Epidermal melanocyte (primary cell): ENCODE measurements around the gene ANKRD44.
A peak's percentile ranks its signal among the peaks of the same experiment; 100 is the strongest.
"Not testable (repeated sequence)": the region's sequence is repeated elsewhere in the genome, so short reads cannot be mapped to it uniquely, and the experiment has no call there.

Experiments used
- DNase-seq: peaks from one replicate; pipeline ENCODE4 v3.0.0; 2011; ENCODE audit warnings: low spot score; ENCODE audit not compliant: insufficient read length

Gene ANKRD44

DNA sequence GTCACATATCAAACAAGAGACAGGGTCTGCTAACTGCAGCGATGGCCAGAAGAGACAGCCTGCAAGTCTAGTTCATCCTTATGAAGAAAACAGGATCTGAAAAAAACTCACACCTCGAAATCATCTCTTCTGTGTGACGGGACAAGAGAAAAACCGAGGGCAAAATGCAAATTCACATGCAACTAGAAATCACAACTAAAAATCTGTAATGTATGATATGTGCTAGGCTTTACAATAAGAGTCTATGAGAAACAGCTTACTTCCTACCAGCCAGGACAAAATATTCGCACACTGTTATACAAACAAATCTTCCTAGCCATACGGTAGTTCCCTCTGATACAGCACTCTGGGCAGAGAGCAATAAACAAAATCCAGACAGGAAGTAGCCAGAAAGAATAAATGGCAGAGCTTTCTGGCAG is 48.8 kb downstream of the ANKRD44 start:
- DNase-seq = no peak

DNA sequence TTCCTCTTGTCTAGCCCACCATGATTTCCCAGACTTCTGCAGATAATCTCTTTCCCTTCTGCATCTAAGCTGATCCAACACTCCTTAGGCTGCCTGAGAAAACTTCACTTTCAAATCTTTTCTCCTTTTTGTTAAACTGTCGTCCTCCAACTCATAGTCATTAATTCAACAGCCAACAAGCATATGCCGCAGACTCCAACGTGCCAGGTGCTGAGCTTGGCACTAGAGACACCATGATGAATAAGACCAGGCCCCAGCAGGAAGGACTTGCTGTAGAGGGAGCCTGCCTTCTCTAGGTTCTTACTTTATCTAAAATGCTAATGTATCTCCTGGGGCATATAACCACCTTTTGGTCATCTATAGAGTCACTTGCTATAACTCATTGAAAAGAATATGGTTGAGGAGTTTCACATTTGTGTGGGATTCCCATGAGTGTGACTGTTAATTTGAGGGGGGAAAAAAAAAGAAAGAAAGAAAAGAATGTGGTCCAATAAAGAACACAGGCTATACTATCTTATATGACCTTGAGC is 51.0 kb downstream of the ANKRD44 start:
- DNase-seq = no peak

DNA sequence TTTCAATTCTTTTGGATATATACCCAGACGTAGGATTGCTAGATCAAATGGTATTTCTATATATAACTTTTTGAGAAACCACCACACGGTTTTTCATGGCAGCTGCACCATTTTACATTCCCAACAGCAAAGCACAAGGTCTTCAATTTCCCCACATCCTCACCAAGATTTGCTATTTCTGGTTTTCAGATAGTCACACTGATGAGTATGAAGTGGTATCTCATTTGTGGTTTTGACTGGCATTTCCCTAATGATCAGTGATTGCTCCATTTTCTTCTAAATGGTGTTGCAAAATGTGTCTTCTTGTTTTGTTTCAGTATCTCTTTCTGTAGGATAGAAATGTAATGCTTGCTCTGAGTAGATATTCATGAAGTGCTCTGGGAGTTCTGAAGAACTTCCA is 52.0 kb downstream of the ANKRD44 start:
- no peak for DNase-seq

DNA sequence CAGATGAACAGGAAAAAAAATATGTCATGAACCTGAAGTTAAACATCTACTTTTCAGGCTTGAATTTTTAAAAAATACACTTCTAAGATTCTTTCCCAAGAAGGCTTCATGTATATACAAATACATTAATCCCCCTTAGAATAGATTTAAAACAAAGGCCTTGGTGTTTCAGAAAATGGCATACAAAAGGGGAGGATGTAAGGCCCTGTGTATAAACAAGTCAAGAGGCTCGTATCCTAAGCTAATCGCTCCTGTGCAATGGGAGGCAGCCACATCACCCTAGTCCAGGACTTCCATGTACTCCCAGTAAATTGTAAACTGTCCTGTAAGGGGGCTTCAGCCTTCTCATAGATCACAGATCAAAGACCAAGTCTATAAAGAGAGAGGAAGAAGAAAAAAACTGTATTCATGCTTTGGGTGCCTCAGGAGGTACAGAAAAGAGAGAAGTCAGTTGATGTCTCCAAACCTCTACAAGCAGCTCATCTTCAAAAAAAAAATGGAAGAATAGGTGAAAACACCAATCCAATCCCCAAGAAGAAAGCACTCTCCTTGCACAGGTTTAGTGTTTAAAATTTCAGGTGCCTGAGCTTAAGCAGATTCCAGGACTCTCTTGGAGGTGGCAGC is 53.9 kb downstream of the ANKRD44 start:
- no peak for DNase-seq

GRCh38 chr2:197256021-197256420 is 54.6 kb downstream of the ANKRD44 start:
- no peak for DNase-seq

DNA sequence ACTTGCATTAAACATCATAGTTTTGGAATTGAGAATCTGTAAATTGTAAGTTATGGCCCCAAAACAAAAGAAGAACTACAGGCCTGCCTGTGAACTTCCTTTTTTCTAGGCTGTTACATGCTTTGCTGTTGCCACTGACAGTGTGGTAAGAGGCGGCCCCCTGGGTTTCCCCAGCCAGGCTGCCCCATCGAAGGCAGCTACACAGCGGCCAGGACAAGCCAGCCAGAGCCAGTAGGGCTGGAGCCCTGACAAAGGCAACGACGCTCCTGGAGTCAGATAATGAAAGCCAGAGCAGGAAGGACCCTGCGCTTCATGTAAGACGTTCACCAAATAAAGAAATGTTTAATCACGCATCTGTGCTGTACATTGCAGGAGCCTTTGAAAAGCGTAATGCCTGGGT is 55.0 kb downstream of the ANKRD44 start:
- DNase-seq = peak; percentile 35

- DNase-seq = no peak
These were observed 55.6 kb downstream of the ANKRD44 start for GRCh38 chr2:197254776-197255530.

DNA sequence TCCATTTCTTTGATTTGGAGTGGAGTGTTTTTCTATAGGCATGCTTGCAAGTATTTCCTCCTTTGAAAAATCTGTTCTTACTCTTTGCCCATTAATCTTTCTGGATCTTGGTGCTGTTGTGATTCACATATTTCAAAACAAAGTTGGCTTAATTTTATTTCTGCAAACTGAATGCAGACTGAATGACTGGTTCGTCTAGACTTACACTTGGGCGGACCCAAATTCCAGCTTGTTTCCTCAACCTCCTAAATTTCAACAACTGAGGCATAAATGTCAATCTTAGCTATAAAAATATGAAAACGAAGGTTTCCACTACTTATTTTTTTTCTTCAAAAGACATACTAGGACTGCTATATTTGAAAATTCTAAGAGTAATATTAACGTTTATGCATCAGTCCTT is 59.0 kb downstream of the ANKRD44 start:
- no peak for DNase-seq

GRCh38 chr2:197251163-197251562 is 59.4 kb downstream of the ANKRD44 start:
- no peak for DNase-seq

- no peak for DNase-seq
These were observed 60.5 kb downstream of the ANKRD44 start for GRCh38 chr2:197250084-197250397.

- DNase-seq = no peak
These were observed 61.0 kb downstream of the ANKRD44 start for GRCh38 chr2:197249381-197250083.

DNA sequence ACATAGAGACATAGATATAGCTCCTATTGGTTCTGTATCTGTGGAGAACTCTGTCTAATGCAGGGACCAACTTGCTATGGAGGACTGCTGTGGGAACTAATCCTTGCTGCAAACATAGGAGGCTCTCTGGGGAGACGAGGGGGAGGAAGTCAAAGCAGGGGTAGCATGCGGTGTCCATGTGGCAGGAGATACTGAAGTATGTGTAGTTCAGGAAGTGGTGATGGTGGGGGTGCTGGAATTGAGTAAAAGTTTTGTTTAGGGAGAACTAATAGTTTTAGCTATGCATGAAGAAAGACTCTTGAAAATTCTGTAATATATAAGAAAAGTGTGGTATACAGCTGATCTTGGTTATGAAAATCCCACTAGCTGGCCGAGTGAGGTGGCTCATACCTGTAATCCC is 62.0 kb downstream of the ANKRD44 start:
- no peak for DNase-seq

DNA sequence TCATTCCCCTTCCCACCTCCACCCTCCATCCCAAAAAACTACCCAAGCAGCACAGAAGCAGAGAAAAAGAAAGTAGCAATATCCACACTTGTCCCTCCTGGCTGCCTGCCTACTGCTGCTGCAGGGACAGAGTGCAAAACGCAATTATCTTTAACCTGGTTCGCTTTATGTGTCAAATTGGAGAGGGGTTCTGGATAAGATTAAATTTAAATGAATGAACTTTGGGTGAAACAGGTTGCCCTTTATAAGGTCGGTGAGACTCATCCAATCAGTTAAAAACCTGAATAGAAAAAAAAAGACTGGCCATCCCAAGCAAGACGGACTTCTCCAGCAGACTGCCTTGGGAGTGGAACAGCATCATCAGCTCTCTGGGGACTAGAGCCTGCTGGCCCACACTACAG is 62.6 kb downstream of the ANKRD44 start:
- DNase-seq = no peak

DNA sequence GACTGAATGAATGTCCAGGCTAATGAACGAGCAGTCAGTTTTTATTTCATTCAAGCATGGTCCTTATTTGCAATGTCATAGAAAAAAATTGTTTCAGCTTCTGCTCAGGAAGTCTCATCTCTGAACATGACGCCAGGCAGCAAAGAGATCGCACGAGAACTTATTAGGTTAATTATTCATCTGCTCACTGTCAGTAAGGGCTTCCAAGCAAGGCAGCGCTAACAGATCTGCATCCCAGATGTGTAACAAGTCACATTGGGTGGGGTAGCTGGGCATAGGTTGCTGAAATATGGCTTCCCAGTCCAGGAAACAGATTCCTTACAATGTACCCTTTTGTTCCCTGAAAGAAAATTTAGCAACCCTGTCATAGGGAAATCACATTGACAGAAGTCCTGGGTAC is 63.5 kb downstream of the ANKRD44 start:
- DNase-seq = no peak

- no peak for DNase-seq
These were observed 64.5 kb downstream of the ANKRD44 start for GRCh38 chr2:197245829-197246804.

DNA sequence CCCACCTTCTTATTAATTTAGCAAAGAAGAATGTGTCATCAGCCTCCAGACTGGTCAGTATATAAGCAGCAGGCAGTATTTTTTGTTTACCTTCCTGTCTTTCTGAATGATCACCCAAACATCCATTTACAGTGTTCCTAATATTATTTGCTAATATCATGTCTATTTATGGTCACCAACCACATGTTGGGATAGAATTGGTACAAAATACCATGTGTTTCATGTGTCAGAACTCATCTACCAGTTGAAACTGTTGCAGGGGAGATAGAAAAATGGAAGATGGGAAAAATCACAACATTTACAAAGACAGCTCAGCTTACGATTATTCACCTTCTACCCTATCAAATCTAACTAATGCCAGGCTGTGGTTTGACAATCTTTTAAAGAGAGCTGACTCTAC is 66.2 kb downstream of the ANKRD44 start:
- no peak for DNase-seq

GRCh38 chr2:197242719-197243118 is 67.9 kb downstream of the ANKRD44 start:
- DNase-seq = no peak

DNA sequence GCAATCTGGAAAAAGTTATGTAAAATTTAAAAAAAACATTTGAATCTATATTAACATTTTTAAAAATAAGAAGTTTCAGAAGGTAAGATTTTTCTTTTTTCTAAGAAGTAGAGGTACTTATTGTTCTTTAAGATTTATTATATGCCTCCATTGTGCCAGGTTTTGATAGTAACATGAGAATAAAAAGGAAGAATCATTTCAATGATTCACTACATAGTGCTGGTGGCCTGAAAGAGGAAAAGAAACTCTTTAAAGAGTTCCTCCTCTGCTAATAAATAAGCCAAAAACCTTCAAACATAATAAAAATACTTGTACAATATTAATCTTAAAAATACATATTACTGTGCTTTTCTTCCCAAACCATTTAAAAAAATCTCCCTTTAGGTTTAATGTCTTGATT is 69.0 kb downstream of the ANKRD44 start:
- DNase-seq = no peak

- DNase-seq = no peak
These were observed 69.4 kb downstream of the ANKRD44 start for GRCh38 chr2:197241153-197241552.

GRCh38 chr2:197240421-197241041 is 70.0 kb downstream of the ANKRD44 start:
- DNase-seq = no peak

DNA sequence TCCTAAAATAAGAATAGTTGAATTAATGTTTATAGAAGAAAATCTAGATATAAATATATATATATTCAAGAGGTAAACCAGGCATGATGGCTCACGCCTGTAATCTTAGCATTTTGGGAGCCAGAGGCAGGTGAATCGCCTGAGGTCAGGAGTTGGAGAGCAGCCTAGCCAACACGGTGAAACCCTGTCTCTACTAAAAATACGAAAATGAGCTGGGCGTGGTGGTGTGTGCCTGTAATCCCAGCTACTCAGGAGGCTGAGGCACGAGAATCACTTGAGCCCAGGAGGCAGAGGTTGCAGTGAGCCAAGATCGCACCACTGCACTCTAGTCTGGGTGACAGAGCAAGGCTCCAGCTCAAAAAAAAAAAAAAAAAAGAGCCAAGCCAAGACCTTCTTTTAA is 70.6 kb downstream of the ANKRD44 start:
- not testable (repeated sequence) for DNase-seq
